HG02870 (cell line): ENCODE measurements around the gene PSORS1C2.

ENCODE experiments used
- ATAC-seq: cut with Tn5 transposase; IDR thresholded peaks from one replicate; pipeline ENCODE4 v1.9.1; 2021; ENCODE audit warnings: mild to moderate bottlenecking, moderate library complexity; ENCODE audit not compliant: unreplicated experiment

PSORS1C2 gene

GRCh38 chr6:31143148-31143547 is 4.3 kb upstream of the PSORS1C2 start:
- no peak for ATAC-seq

- no peak for ATAC-seq
Observed at GRCh38 chr6:31142361-31142761, 3.5 kb upstream of the PSORS1C2 start.

- no peak for ATAC-seq
Observed at GRCh38 chr6:31140643-31141042, 1.8 kb upstream of the PSORS1C2 start.

GRCh38 chr6:31139599-31139998 is 733 bp upstream of the PSORS1C2 start:
- no peak for ATAC-seq

GRCh38 chr6:31135710-31136109 is 3.2 kb downstream of the PSORS1C2 start:
- no peak for ATAC-seq

GRCh38 chr6:31132806-31133205 is 6.1 kb downstream of the PSORS1C2 start:
- no peak for ATAC-seq

- ATAC-seq = no peak
Observed at GRCh38 chr6:31131595-31131994, 7.3 kb downstream of the PSORS1C2 start.

- no peak for ATAC-seq
Observed at GRCh38 chr6:31130751-31131150, 8.1 kb downstream of the PSORS1C2 start.

GRCh38 chr6:31129130-31129529 is 9.7 kb downstream of the PSORS1C2 start:
- no peak for ATAC-seq

- no peak for ATAC-seq
Observed at GRCh38 chr6:31128093-31128676, 10.7 kb downstream of the PSORS1C2 start.

- no peak for ATAC-seq
Observed at GRCh38 chr6:31126396-31127175, 12.3 kb downstream of the PSORS1C2 start.

- no peak for ATAC-seq
Observed at GRCh38 chr6:31125586-31126363, 13.1 kb downstream of the PSORS1C2 start.

GRCh38 chr6:31125162-31125561 is 13.7 kb downstream of the PSORS1C2 start:
- ATAC-seq = no peak

GRCh38 chr6:31122791-31123706 is 15.8 kb downstream of the PSORS1C2 start:
- no peak for ATAC-seq

GRCh38 chr6:31121131-31121790 is 17.6 kb downstream of the PSORS1C2 start:
- ATAC-seq = no peak

GRCh38 chr6:31120151-31120915 is 18.5 kb downstream of the PSORS1C2 start, which contains the start of gene CDSN:
Gene CDSN (minus strand): TSS chr6:31120446. CDS start chr6:31120419, 27 bp downstream.
- ATAC-seq = no peak

- no peak for ATAC-seq
Observed at GRCh38 chr6:31118178-31118577, 20.7 kb downstream of the PSORS1C2 start.

GRCh38 chr6:31116661-31117385 is 22.0 kb downstream of the PSORS1C2 start:
- ATAC-seq = no peak
